Peyer's patch (tissue), 4 donors: ENCODE results near the gene PPM1L. TPM values are rescaled to one million over a fixed set of nuclear protein-coding genes. Genes with fewer than 3 reads are reported as not detected.

ENCODE experiments used
- DNase-seq, 3 donors: peaks; one replicate each; pipeline ENCODE4 v3.0.0-alpha.2; 2017 to 2019
- H3K27ac ChIP-seq, 4 donors: fragments of 200-600 bp; sonication (generic); one replicate each; pipeline ENCODE4 v1.5.1; 2016 to 2019
- H3K27me3 ChIP-seq, 2 donors: fragments of 200-600 bp; sonication (generic); one replicate each; pipeline ENCODE4 v1.5.1; 2019
- H3K36me3 ChIP-seq, 3 donors: fragments of 200-600 bp; sonication (generic); one replicate each; pipeline ENCODE4 v1.5.1; 2016 to 2019
- H3K4me1 ChIP-seq, 4 donors: fragments of 200-600 bp; sonication (generic); one replicate each; pipeline ENCODE4 v1.5.1; 2016 to 2019
- H3K4me3 ChIP-seq, 4 donors: fragments of 200-600 bp; sonication (generic); 1 replicate in 3 of 4; 2 replicates in 1 of 4; pipeline ENCODE4 v1.5.1; 2016 to 2019; ENCODE audit warnings: mild to moderate bottlenecking in 1 of 4
- H3K9me3 ChIP-seq, 4 donors: fragments of 200-600 bp; sonication (generic); one replicate each; pipeline ENCODE4 v1.5.1; 2016 to 2019; ENCODE audit warnings: mild to moderate bottlenecking in 1 of 4
- POLR2A ChIP-seq, 2 donors: fragments of 450-650 bp; IDR thresholded peaks; one replicate each; pipeline ENCODE4 v1.5.1; 2017; ENCODE audit warnings: antibody characterized with exemption in 2 of 2, mild to moderate bottlenecking in 2 of 2, moderate library complexity in 2 of 2
- total RNA-seq, 4 donors: library from RNA; depleted of rRNA; stranded (reverse); fragments of >200 nt; gene quantifications; one replicate each; pipeline ENCODE4 v1.1.0, GENCODE V29; 2016
- TF ChIP-seq, protein P1 (sequence below), 6 experiments: fragments of 450-650 bp in 4 of 6; fragments of 200-600 bp in 2 of 6; sonication (generic) in 1 of 6; IDR thresholded peaks; one replicate each; pipeline ENCODE4 v1.5.1; 2017 to 2019; ENCODE audit warnings: antibody characterized with exemption in 6 of 6, mild to moderate bottlenecking in 3 of 6, moderate library complexity in 1 of 6

PPM1L gene
- total RNA-seq, 4 donors from 2014 or later = 8.4 to 17.8 (median 12.7) TPM

DNA sequence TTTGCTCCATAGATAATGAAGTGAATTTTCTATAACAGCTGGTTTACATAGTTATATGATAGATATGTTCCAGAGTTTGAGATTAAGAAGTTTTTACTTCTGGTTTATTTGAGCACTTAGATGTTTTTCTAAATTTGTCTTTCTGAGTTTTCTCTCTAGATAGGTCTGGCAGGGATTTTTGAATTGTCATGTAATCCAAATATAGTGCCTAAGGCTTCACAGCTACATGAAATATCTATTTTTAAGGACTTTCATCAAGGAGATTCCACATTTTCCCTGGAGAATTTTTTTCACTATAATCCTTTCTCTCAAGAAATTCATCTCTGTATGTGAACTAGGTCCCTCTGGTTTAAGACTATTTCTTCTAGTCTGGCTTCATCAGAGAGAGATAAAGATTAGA lies 12.0 kb downstream of the PPM1L start:
- H3K4me1 ChIP-seq = no peaks in the 10 kb centered on the region
- no peak overlapping the region for H3K27ac ChIP-seq
- no peak for DNase-seq
- H3K36me3 ChIP-seq = no peaks in the 10 kb centered on the region
- TF ChIP-seq, protein P1, sequence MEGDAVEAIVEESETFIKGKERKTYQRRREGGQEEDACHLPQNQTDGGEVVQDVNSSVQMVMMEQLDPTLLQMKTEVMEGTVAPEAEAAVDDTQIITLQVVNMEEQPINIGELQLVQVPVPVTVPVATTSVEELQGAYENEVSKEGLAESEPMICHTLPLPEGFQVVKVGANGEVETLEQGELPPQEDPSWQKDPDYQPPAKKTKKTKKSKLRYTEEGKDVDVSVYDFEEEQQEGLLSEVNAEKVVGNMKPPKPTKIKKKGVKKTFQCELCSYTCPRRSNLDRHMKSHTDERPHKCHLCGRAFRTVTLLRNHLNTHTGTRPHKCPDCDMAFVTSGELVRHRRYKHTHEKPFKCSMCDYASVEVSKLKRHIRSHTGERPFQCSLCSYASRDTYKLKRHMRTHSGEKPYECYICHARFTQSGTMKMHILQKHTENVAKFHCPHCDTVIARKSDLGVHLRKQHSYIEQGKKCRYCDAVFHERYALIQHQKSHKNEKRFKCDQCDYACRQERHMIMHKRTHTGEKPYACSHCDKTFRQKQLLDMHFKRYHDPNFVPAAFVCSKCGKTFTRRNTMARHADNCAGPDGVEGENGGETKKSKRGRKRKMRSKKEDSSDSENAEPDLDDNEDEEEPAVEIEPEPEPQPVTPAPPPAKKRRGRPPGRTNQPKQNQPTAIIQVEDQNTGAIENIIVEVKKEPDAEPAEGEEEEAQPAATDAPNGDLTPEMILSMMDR (IDR thresholded peaks at IDR 0.05) = no peak
- TF ChIP-seq POLR2A (IDR thresholded peaks at IDR 0.05) = no peak
- H3K27me3 ChIP-seq = no peaks in the 10 kb centered on the region
- no peak overlapping the region for H3K4me3 ChIP-seq
- H3K9me3 ChIP-seq = no peaks in the 10 kb centered on the region

DNA sequence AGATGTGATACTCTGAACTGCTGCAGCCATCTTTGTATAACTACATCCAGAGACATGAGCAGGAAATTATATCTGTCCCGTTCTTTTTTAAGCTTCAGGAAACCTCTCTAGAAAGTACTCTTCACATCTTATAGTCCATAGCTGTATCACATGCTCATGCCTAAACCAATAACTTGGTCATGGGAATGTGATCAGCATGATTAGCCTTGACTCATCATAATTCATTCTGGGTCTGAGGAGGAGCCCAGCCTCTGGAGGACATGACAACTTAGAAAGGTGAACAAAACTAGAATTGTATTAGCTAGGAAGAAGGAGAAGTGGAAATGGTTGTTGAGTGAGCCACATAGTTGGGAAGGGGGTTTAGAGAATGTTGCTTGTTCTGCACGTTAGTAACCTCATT lies 12.9 kb downstream of the PPM1L start:
- no peak overlapping the region for H3K4me3 ChIP-seq
- no peak overlapping the region for H3K27ac ChIP-seq
- H3K9me3 ChIP-seq = no peaks in the 10 kb centered on the region
- H3K27me3 ChIP-seq = no peaks in the 10 kb centered on the region
- DNase-seq = no peak
- no peaks in the 10 kb centered on the region for H3K36me3 ChIP-seq
- TF ChIP-seq POLR2A (IDR thresholded peaks at IDR 0.05) = no peak
- TF ChIP-seq, protein P1 (IDR thresholded peaks at IDR 0.05) = no peak
- no peaks in the 10 kb centered on the region for H3K4me1 ChIP-seq

- TF ChIP-seq POLR2A (IDR thresholded peaks at IDR 0.05) = no peak
- TF ChIP-seq, protein P1 (IDR thresholded peaks at IDR 0.05) = no peak
These were observed 15.9 kb downstream of the PPM1L start for GRCh38 chr3:160771811-160772459.

DNA sequence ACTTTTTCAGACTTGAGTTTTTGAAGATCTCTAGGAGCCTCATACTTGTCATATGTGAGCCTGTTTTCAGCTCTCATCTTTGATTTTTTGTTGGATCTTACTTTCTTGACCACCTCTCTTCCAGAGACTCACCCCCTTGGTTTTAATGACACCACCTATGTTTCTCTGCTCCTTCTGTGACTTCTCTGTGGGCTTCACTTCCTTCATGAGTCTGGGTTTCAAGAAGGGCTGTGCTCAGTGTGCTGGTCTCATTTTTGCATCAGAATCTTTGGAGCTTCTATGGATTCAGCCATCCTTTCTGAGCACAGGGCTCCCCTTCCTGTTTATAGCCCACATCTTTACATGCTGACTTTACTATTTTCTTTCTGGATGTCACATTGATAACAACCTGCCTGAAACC lies 17.7 kb downstream of the PPM1L start:
- no peak overlapping the region for H3K4me3 ChIP-seq

More at GRCh38 chr3:160771811-160772459, 15.9 kb downstream of the PPM1L start:
- DNase-seq = no peak
- Histone ChIP-seq H3K27me3 (no peaks in the 10 kb centered on the region), H3K36me3 (no peaks in the 10 kb centered on the region), H3K4me1 (no peaks in the 10 kb centered on the region), H3K9me3 (no peaks in the 10 kb centered on the region), H3K4me3 (no peak overlapping the region), H3K27ac (no peak overlapping the region)

DNA sequence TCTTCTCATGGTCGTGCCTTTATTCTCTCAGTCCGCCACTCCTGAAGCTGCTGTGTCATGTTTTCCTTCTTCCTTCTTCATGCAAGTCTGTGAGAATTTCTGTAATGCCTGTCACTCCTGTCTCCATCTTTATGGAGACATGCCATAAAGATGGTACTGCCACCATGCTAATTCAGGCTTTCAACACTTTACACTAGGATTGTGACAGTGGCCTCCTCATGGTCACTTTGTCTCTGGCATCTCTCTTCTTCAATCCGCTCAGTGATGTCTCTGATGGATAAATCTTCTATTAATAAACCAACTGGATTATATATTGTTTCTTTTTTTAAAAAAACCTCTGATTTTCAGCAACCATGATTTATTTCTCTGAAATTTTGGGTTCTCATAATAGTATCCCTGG lies 18.1 kb downstream of the PPM1L start:
- H3K4me3 ChIP-seq = no peak overlapping the region
- no peaks in the 10 kb centered on the region for H3K27me3 ChIP-seq
- H3K27ac ChIP-seq = no peak overlapping the region
- no peaks in the 10 kb centered on the region for H3K4me1 ChIP-seq
- DNase-seq = no peak
- TF ChIP-seq POLR2A (IDR thresholded peaks at IDR 0.05) = no peak
- TF ChIP-seq, protein P1 (IDR thresholded peaks at IDR 0.05) = no peak
- H3K9me3 ChIP-seq = no peaks in the 10 kb centered on the region
- no peaks in the 10 kb centered on the region for H3K36me3 ChIP-seq

More for the DNA sequence above, 17.7 kb downstream of the PPM1L start:
- Histone ChIP-seq H3K36me3 (no peaks in the 10 kb centered on the region), H3K9me3 (no peaks in the 10 kb centered on the region), H3K4me1 (no peaks in the 10 kb centered on the region), H3K27me3 (no peaks in the 10 kb centered on the region), H3K27ac (no peak overlapping the region)
- TF ChIP-seq, protein P1 (IDR thresholded peaks at IDR 0.05) = no peak
- TF ChIP-seq POLR2A (IDR thresholded peaks at IDR 0.05) = no peak
- DNase-seq = no peak
